IMR-90 (cell line): Measurements from ENCODE around the gene GJC1.

Experiments
- CEBPB ChIP-seq: IDR thresholded peaks from 2 replicates; pipeline ENCODE4 v1.6.1; 2012; ENCODE audit warnings: low read depth, low read length, improper control_type of control experiment
- CHD1 ChIP-seq: IDR thresholded peaks from 2 replicates; pipeline ENCODE4 v1.6.1; 2012; ENCODE audit warnings: low read depth, low read length, improper control_type of control experiment
- CTCF ChIP-seq: conservative IDR thresholded peaks from 2 replicates; pipeline ENCODE4 v1.5.1; 2012; ENCODE audit warnings: mild to moderate bottlenecking, low read depth, low read length, improper control_type of control experiment
- ELK1 ChIP-seq: fragments of 150-350 bp; IDR thresholded peaks from 2 replicates; pipeline ENCODE4 v1.6.1; 2016; ENCODE audit warnings: low read depth, mild to moderate bottlenecking, low read length, moderate library complexity, borderline replicate concordance
- FOS ChIP-seq: fragments of 150-350 bp; IDR thresholded peaks from 2 replicates; pipeline ENCODE4 v1.6.1; 2016; ENCODE audit warnings: low read depth, low read length
- MAZ ChIP-seq: IDR thresholded peaks from 2 replicates; pipeline ENCODE4 v1.6.1; 2012; ENCODE audit warnings: low read depth, mild to moderate bottlenecking, low read length, improper control_type of control experiment, moderate library complexity, borderline replicate concordance
- MXI1 ChIP-seq: IDR thresholded peaks from 2 replicates; pipeline ENCODE4 v1.6.1; 2012; ENCODE audit warnings: low read depth, mild to moderate bottlenecking, low read length, moderate library complexity, borderline replicate concordance
- POLR2A ChIP-seq: IDR thresholded peaks from 2 replicates; pipeline ENCODE4 v1.6.1; 2012; ENCODE audit warnings: mild to moderate bottlenecking, low read depth, low read length
- RAD21 ChIP-seq: IDR thresholded peaks from 2 replicates; pipeline ENCODE4 v1.6.1; 2012; ENCODE audit warnings: low read length, improper control_type of control experiment
- RCOR1 ChIP-seq: IDR thresholded peaks from 2 replicates; pipeline ENCODE4 v1.6.1; 2012; ENCODE audit warnings: mild to moderate bottlenecking, low read length, improper control_type of control experiment; ENCODE audit not compliant: insufficient replicate concordance
- RFX5 ChIP-seq: IDR thresholded peaks from 2 replicates; pipeline ENCODE4 v1.8.0; 2012; ENCODE audit warnings: low read depth, mild to moderate bottlenecking, low read length, moderate library complexity
- SMC3 ChIP-seq: fragments of 150-350 bp; IDR thresholded peaks from 2 replicates; pipeline ENCODE4 v1.6.1; 2016; ENCODE audit warnings: low read depth, mild to moderate bottlenecking, antibody characterized with exemption, low read length, moderate library complexity
- TF ChIP-seq, protein P1 (sequence below): fragments of 150-350 bp; IDR thresholded peaks from 2 replicates; pipeline ENCODE4 v1.6.1; 2017; ENCODE audit warnings: mild to moderate bottlenecking, antibody characterized with exemption, low read length, low read depth

- TF ChIP-seq RFX5 (no peak), CTCF (no peak), RAD21 (no peak), FOS (no peak), SMC3 (no peak), POLR2A (no peak), MXI1 (no peak), RCOR1 (no peak), CEBPB (no peak), MAZ (no peak), CHD1 (no peak), ELK1 (no peak)
- TF ChIP-seq, protein P1, sequence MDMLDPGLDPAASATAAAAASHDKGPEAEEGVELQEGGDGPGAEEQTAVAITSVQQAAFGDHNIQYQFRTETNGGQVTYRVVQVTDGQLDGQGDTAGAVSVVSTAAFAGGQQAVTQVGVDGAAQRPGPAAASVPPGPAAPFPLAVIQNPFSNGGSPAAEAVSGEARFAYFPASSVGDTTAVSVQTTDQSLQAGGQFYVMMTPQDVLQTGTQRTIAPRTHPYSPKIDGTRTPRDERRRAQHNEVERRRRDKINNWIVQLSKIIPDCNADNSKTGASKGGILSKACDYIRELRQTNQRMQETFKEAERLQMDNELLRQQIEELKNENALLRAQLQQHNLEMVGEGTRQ = no peak
Measured at GRCh38 chr17:44859701-44860100, 29.6 kb upstream of the GJC1 start.
